Nephron progenitor cell (in vitro differentiated cells): ENCODE measurements around the gene RAB31.

Source experiments
- DNase-seq: peaks from one replicate; pipeline ENCODE4 v3.0.0; 2021
- H3K27ac Mint-ChIP-seq: 2 replicates; pipeline ENCODE4 v1.8.0; 2021; ENCODE audit warnings: mild to moderate bottlenecking, moderate library complexity, mixed read lengths
- H3K27me3 Mint-ChIP-seq: 2 replicates; pipeline ENCODE4 v1.8.0; 2021; ENCODE audit warnings: mild to moderate bottlenecking, low read depth, mixed read lengths; ENCODE audit not compliant: poor library complexity
- H3K36me3 Mint-ChIP-seq: 2 replicates; pipeline ENCODE4 v1.8.0; 2021; ENCODE audit warnings: low read depth, mixed read lengths
- H3K4me1 Mint-ChIP-seq: 2 replicates; pipeline ENCODE4 v1.8.0; 2021; ENCODE audit warnings: mixed read lengths
- H3K4me3 Mint-ChIP-seq: 2 replicates; pipeline ENCODE4 v1.8.0; 2021; ENCODE audit warnings: mild to moderate bottlenecking, moderate library complexity, mixed read lengths
- H3K9me3 Mint-ChIP-seq: 2 replicates; pipeline ENCODE4 v1.8.0; 2021; ENCODE audit warnings: mild to moderate bottlenecking, moderate library complexity, mixed read lengths
- TF ChIP-seq, protein P1 (sequence below): fragments of 200-600 bp; sonication (generic); IDR thresholded peaks from 2 replicates; pipeline ENCODE4 v1.5.0; 2021; ENCODE audit warnings: antibody characterized with exemption

The RAB31 gene

DNA sequence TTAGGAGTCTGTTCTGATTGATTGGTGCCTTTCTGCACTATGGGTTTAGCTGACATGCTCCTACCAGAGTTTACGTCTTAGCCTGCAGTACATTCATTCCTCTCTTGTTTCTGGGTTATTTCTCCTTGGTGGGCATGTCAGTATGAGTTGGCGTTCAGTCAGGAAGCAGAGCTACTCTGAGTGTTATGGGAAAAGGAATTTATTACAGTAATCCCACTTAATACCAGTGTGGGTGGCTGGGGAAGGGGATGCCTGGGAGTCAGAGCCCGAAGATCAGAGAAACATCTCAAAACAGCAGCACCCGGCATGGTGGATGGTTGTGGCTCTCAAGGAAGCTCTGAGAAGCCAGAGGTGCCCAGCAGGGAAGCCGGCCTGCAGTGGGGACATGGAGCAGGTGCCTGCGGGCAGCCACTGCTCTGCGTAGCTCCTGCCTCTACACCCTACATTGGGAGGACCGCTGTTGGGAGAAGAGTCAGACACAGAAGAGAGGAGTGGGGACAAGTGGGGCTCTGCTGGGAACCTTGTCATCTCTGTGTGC lies 48.9 kb downstream of the RAB31 start:
- Mint-ChIP-seq H3K36me3 (peaks cover 9% of the 10 kb centered on the region), H3K27ac (no peak overlapping the region), H3K4me1 (peaks cover 24% of the 10 kb centered on the region), H3K9me3 (peaks cover 11% of the 10 kb centered on the region), H3K27me3 (peaks cover 4% of the 10 kb centered on the region), H3K4me3 (no peak overlapping the region)
- TF ChIP-seq, protein P1, sequence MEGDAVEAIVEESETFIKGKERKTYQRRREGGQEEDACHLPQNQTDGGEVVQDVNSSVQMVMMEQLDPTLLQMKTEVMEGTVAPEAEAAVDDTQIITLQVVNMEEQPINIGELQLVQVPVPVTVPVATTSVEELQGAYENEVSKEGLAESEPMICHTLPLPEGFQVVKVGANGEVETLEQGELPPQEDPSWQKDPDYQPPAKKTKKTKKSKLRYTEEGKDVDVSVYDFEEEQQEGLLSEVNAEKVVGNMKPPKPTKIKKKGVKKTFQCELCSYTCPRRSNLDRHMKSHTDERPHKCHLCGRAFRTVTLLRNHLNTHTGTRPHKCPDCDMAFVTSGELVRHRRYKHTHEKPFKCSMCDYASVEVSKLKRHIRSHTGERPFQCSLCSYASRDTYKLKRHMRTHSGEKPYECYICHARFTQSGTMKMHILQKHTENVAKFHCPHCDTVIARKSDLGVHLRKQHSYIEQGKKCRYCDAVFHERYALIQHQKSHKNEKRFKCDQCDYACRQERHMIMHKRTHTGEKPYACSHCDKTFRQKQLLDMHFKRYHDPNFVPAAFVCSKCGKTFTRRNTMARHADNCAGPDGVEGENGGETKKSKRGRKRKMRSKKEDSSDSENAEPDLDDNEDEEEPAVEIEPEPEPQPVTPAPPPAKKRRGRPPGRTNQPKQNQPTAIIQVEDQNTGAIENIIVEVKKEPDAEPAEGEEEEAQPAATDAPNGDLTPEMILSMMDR, result no peak
- no peak for DNase-seq

DNA sequence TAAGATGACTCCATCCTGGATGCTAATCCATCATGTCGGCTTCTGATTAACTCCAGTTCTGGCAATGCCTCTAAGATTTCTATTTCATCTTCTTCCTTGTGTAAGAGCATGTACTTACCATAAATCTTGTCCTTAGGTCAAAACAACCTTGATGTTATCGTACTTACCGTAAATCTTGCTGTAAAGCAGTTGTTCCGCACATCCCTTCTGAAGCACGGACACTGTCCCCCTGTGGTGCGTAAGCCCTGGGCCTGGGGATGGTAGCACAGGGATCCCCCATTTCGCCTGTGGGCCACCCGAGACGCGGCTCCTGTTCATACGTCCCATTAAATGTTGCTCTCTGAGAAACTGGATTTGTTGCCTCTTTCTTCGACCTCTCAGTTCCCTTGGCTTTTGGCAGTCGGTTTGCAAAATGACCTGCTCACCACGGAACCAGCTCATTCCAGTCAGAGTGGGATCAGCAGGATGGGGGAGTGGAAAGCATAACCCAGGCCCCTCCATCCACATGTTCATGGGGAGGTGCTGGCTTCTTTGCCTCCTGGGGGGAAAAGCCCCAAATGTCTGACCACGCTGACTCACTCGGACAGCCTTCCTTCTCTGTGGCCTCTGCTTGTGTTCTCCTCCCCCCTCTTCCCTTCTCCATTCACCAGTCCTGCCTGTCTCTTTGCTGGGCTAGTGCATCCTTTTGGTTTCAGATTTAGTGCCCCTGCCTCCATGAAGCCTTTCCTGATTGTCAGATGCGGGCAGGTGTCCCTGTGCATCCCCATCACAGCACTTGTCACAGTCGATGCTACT lies 49.9 kb downstream of the RAB31 start:
- H3K4me3 Mint-ChIP-seq, result no peak overlapping the region

GRCh38 chr18:9758624-9759075 lies 50.5 kb downstream of the RAB31 start:
- TF ChIP-seq, protein P1, result no peak
- Mint-ChIP-seq H3K27ac (no peak overlapping the region), H3K9me3 (peaks cover 24% of the 10 kb centered on the region), H3K36me3 (peaks cover 20% of the 10 kb centered on the region), H3K4me3 (no peak overlapping the region), H3K27me3 (peaks cover 4% of the 10 kb centered on the region), H3K4me1 (peaks cover 24% of the 10 kb centered on the region)
- DNase-seq, result no peak

More for the DNA sequence above, 49.9 kb downstream of the RAB31 start:
- Mint-ChIP-seq H3K4me1 (peaks cover 24% of the 10 kb centered on the region), H3K9me3 (peaks cover 21% of the 10 kb centered on the region), H3K36me3 (peaks cover 16% of the 10 kb centered on the region), H3K27me3 (peaks cover 4% of the 10 kb centered on the region), H3K27ac (no peak overlapping the region)
- TF ChIP-seq, protein P1, result no peak
- no peak for DNase-seq

DNA sequence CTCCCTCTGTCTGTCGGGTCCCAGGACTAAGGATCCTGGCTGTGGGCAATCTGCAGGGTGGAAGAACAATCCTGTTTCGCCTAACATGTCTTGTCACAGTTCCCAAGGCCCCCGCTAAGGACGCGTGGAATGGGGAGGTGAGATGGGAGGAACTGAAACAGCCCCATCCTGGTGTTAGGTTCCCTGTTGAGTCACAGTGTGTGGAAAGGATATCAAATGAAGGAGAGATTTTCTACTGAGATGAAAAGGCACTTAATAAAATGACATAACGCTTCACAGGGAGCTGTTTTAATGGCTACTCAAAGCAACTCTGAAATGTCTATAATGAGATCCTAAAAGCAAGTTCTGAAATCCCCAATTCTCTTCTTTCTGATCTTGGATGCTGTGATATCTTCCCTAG lies 52.5 kb downstream of the RAB31 start:
- Mint-ChIP-seq H3K36me3 (peaks cover 24% of the 10 kb centered on the region), H3K27ac (no peak overlapping the region), H3K9me3 (peaks cover 37% of the 10 kb centered on the region), H3K4me3 (no peak overlapping the region), H3K4me1 (peaks cover 38% of the 10 kb centered on the region), H3K27me3 (no peaks in the 10 kb centered on the region)
- no peak for DNase-seq
- TF ChIP-seq, protein P1, result no peak

GRCh38 chr18:9762526-9762925 lies 54.4 kb downstream of the RAB31 start:
- Mint-ChIP-seq H3K4me3 (no peak overlapping the region), H3K9me3 (peaks cover 42% of the 10 kb centered on the region), H3K36me3 (peaks cover 24% of the 10 kb centered on the region), H3K27me3 (no peaks in the 10 kb centered on the region), H3K27ac (no peak overlapping the region), H3K4me1 (peaks cover 47% of the 10 kb centered on the region)
- no peak for DNase-seq
- TF ChIP-seq, protein P1, result no peak
